ENCODE measurements around the gene ATXN7L1. TPM values are rescaled to one million over a fixed set of nuclear protein-coding genes. Genes with fewer than 3 reads are reported as not detected.

Gene ATXN7L1
- total RNA-seq, 2 donors from 2014 or later, result 12.6 to 28.1 TPM

- H3K4me3 ChIP-seq, result no peak overlapping the region
- no peaks in the 10 kb centered on the region for H3K36me3 ChIP-seq
- H3K9me3 ChIP-seq, result no peaks in the 10 kb centered on the region
- H3K4me1 ChIP-seq (replicated peaks), result no peaks in the 10 kb centered on the region
- H3K27ac ChIP-seq, result no peak overlapping the region
- no peak for TF ChIP-seq POLR2A (IDR thresholded peaks at IDR 0.05)
- TF ChIP-seq POLR2AphosphoS5 (IDR thresholded peaks at IDR 0.05), result no peak
- no peak for TF ChIP-seq CTCF (IDR thresholded peaks at IDR 0.05)
- WGBS, result 88% methylated on average over 1 of the region's 1 CpG
- H3K27me3 ChIP-seq (replicated peaks; ENCODE audit: insufficient read depth), result no peaks in the 10 kb centered on the region
- intact Hi-C loops (cut with DNase I), result no loop called here
- DNase-seq (ENCODE audit: low spot score), result no peak
These were observed 27.7 kb upstream of the ATXN7L1 start for GRCh38 chr7:105904064-105904463.

- no peaks in the 10 kb centered on the region for H3K36me3 ChIP-seq
- H3K4me3 ChIP-seq, result no peak overlapping the region
- TF ChIP-seq CTCF (IDR thresholded peaks at IDR 0.05) (no peak), POLR2A (IDR thresholded peaks at IDR 0.05) (no peak), POLR2AphosphoS5 (IDR thresholded peaks at IDR 0.05) (no peak)
- H3K27ac ChIP-seq, result no peak overlapping the region
- H3K4me1 ChIP-seq (replicated peaks), result no peaks in the 10 kb centered on the region
- WGBS, result 96% methylated on average over 6 of the region's 6 CpGs
- no peak for DNase-seq (ENCODE audit: low spot score)
- intact Hi-C loops (cut with DNase I), result no loop called here
- H3K9me3 ChIP-seq, result no peaks in the 10 kb centered on the region
- no peaks in the 10 kb centered on the region for H3K27me3 ChIP-seq (replicated peaks; ENCODE audit: insufficient read depth)
These were observed 26.0 kb upstream of the ATXN7L1 start for GRCh38 chr7:105902325-105902911.

GRCh38 chr7:105897999-105898398 is 21.6 kb upstream of the ATXN7L1 start:
- Histone ChIP-seq H3K4me1 (replicated peaks) (no peaks in the 10 kb centered on the region), H3K36me3 (no peaks in the 10 kb centered on the region), H3K27me3 (replicated peaks; ENCODE audit: insufficient read depth) (no peaks in the 10 kb centered on the region), H3K27ac (no peak overlapping the region), H3K4me3 (no peak overlapping the region), H3K9me3 (no peaks in the 10 kb centered on the region)
- DNase-seq (ENCODE audit: low spot score), result no peak
- TF ChIP-seq POLR2AphosphoS5 (IDR thresholded peaks at IDR 0.05), result no peak
- TF ChIP-seq POLR2A (IDR thresholded peaks at IDR 0.05), result no peak
- TF ChIP-seq CTCF (IDR thresholded peaks at IDR 0.05), result no peak
- 92% methylated on average over 3 of the region's 3 CpGs for WGBS
- intact Hi-C loops (cut with DNase I), result no loop called here

GRCh38 chr7:105896407-105896911 is 20.1 kb upstream of the ATXN7L1 start:
- H3K4me1 ChIP-seq (replicated peaks), result no peaks in the 10 kb centered on the region
- intact Hi-C loops (cut with DNase I), result no loop called here
- H3K9me3 ChIP-seq, result no peaks in the 10 kb centered on the region
- no peaks in the 10 kb centered on the region for H3K36me3 ChIP-seq
- WGBS, result 26% methylated on average over 1 of the region's 1 CpG
- DNase-seq (ENCODE audit: low spot score), result peak; percentile 16
- H3K4me3 ChIP-seq, result no peak overlapping the region
- no peaks in the 10 kb centered on the region for H3K27me3 ChIP-seq (replicated peaks; ENCODE audit: insufficient read depth)
- H3K27ac ChIP-seq, result no peak overlapping the region
- TF ChIP-seq POLR2AphosphoS5 (IDR thresholded peaks at IDR 0.05) (no peak), POLR2A (IDR thresholded peaks at IDR 0.05) (no peak), CTCF (IDR thresholded peaks at IDR 0.05) (no peak)

GRCh38 chr7:105894131-105894530 is 17.7 kb upstream of the ATXN7L1 start:
- no peaks in the 10 kb centered on the region for H3K9me3 ChIP-seq
- no peak for DNase-seq (ENCODE audit: low spot score)
- H3K4me3 ChIP-seq, result no peak overlapping the region
- no peak for TF ChIP-seq CTCF (IDR thresholded peaks at IDR 0.05)
- TF ChIP-seq POLR2AphosphoS5 (IDR thresholded peaks at IDR 0.05), result no peak
- TF ChIP-seq POLR2A (IDR thresholded peaks at IDR 0.05), result no peak
- H3K4me1 ChIP-seq (replicated peaks), result no peaks in the 10 kb centered on the region
- no peak overlapping the region for H3K27ac ChIP-seq
- no peaks in the 10 kb centered on the region for H3K27me3 ChIP-seq (replicated peaks; ENCODE audit: insufficient read depth)
- no peaks in the 10 kb centered on the region for H3K36me3 ChIP-seq
- intact Hi-C loops (cut with DNase I), result no loop called here
- WGBS, result 95% methylated on average over 3 of the region's 3 CpGs

Measured in prostate gland (tissue), 2 donors.